Measurements from ENCODE around the gene MRPL43.

GRCh38 chr10:100980711-100981110, 6.6 kb downstream of the MRPL43 start:
- TF ChIP-seq CTCF (IDR thresholded peaks at IDR 0.05) (no peak), POLR2A (IDR thresholded peaks at IDR 0.05) (no peak)

Measured in ovary (tissue), 3 donors.